ENCODE data around the gene VAMP5.

- TF ChIP-seq CTCF (IDR thresholded peaks at IDR 0.05) (no peak), EZH2 (IDR thresholded peaks at IDR 0.05) (no peak)
Measured at GRCh38 chr2:85582492-85582891, 1.7 kb upstream of the VAMP5 start.
